ENCODE measurements around the gene SYNE1. TPM values are rescaled to one million over a fixed set of nuclear protein-coding genes. Genes with fewer than 3 reads are reported as not detected.

Gene SYNE1
- total and polyA plus RNA-seq, 5 experiments from 2014 or later: 40.7 to 186 (median 69.5) TPM

- H3K4me1 Mint-ChIP-seq: peaks cover 0 to 10% (median 8%) of the 10 kb centered on the region in 4 donors
- ATAC-seq: no peak
- no peak overlapping the region for H3K27ac Mint-ChIP-seq
- no peak for DNase-seq
- no peaks in the 10 kb centered on the region for H3K9me3 Mint-ChIP-seq
- POLR2A ChIA-PET: no interaction called here
- H3K27me3 Mint-ChIP-seq: peaks cover 0 to 25% (median 10%) of the 10 kb centered on the region in 5 donors
- no peaks in the 10 kb centered on the region for H3K36me3 Mint-ChIP-seq
- H3K4me3 Mint-ChIP-seq: no peak overlapping the region
Measured at GRCh38 chr6:152461556-152461955, 175.6 kb downstream of the SYNE1 start.

GRCh38 chr6:152458648-152459644 lies 178.2 kb downstream of the SYNE1 start:
- Mint-ChIP-seq H3K36me3 (no peaks in the 10 kb centered on the region), H3K27ac (peak overlapping the region in 1 of 10 donors; percentile 3), H3K4me3 (no peak overlapping the region), H3K27me3 (peaks cover 0 to 10% (median 7%) of the 10 kb centered on the region in 5 donors), H3K9me3 (no peaks in the 10 kb centered on the region), H3K4me1 (peaks cover 0 to 10% (median 8%) of the 10 kb centered on the region in 4 donors)
- DNase-seq (no peak), ATAC-seq (no peak)
- POLR2A ChIA-PET: no interaction called here

DNA sequence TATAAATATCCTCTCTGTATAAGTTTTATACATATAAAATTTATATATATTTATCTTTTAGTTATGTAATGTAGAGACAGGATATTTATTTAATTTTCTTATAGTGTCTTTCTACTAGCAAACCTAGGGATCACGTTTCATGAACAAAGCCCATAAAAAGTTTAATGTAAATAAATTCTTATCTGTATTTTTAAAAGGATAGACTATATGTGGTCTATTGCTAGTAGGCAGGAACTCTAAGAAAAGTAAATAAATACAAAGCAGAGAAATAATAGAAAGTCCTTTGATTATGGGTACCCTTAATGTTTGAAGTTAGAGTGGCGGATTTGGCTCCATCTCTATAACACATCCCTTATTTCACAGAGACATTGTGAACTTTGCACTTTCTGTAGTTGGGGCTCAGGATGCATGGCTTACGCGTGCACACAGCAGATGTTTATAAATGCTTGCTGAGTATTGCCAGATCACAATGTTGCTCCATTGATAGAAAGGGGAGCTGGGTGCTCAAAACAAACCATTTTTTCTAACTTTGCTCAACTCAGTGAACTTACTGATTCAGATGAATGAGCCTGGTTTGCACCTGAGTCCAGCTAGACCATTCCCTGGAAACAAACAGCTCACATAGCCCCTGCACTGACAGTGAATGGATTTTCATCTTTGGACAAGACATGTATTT lies 179.1 kb downstream of the SYNE1 start:
- DNase-seq (no peak), ATAC-seq (no peak)
- no peak overlapping the region for H3K27ac Mint-ChIP-seq
- peaks cover 0 to 9% (median 7%) of the 10 kb centered on the region in 4 donors for H3K4me1 Mint-ChIP-seq
- no peak overlapping the region for H3K4me3 Mint-ChIP-seq
- peaks cover 0 to 16% (median 7%) of the 10 kb centered on the region in 5 donors for H3K27me3 Mint-ChIP-seq
- no peaks in the 10 kb centered on the region for H3K36me3 Mint-ChIP-seq
- no peaks in the 10 kb centered on the region for H3K9me3 Mint-ChIP-seq
- POLR2A ChIA-PET: no interaction called here

GRCh38 chr6:152454003-152454402 lies 183.2 kb downstream of the SYNE1 start:
- ATAC-seq (no peak), DNase-seq (no peak)
- Mint-ChIP-seq H3K4me1 (no peaks in the 10 kb centered on the region), H3K4me3 (no peak overlapping the region), H3K36me3 (no peaks in the 10 kb centered on the region), H3K27me3 (peaks cover 0 to 15% (median 6%) of the 10 kb centered on the region in 5 donors), H3K9me3 (peaks cover 0 to 6% (median 2%) of the 10 kb centered on the region in 9 donors), H3K27ac (no peak overlapping the region)
- POLR2A ChIA-PET: no interaction called here

- DNase-seq: no peak
- H3K36me3 Mint-ChIP-seq: no peaks in the 10 kb centered on the region
- POLR2A ChIA-PET: no interaction called here
- no peaks in the 10 kb centered on the region for H3K4me1 Mint-ChIP-seq
- peaks cover 0 to 6% (median 2%) of the 10 kb centered on the region in 9 donors for H3K9me3 Mint-ChIP-seq
- no peak overlapping the region for H3K27ac Mint-ChIP-seq
- peaks cover 0 to 13% (median 6%) of the 10 kb centered on the region in 5 donors for H3K27me3 Mint-ChIP-seq
- no peak overlapping the region for H3K4me3 Mint-ChIP-seq
- no peak for ATAC-seq
Measured at GRCh38 chr6:152453421-152453820, 183.7 kb downstream of the SYNE1 start.

GRCh38 chr6:152452639-152453038 lies 184.5 kb downstream of the SYNE1 start:
- ATAC-seq (no peak), DNase-seq (no peak)
- Mint-ChIP-seq H3K4me1 (no peaks in the 10 kb centered on the region), H3K27ac (no peak overlapping the region), H3K36me3 (no peaks in the 10 kb centered on the region), H3K9me3 (peaks cover 0 to 6% (median 2%) of the 10 kb centered on the region in 9 donors), H3K4me3 (no peak overlapping the region), H3K27me3 (peaks cover 0 to 13% (median 7%) of the 10 kb centered on the region in 5 donors)
- POLR2A ChIA-PET: no interaction called here

DNA sequence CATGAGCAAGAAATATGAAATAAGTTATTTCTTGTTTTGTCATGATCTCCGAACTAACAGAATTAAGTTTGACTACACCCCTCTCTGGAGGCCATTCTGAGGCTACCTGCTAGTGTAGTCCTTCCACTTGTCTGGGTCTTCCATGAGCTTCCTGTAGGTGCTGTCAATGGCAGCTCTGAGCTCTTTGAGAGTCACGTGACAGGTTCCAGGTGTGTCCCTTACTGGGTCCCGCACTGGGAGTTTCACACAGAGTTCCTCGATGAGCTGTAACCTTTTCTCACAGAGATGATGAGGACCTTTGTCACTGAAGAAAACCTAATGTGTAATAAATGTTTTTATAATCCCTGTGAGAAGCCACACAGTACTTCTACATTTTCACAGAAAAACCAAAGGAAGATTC lies 186.6 kb downstream of the SYNE1 start:
- Mint-ChIP-seq H3K27ac (no peak overlapping the region), H3K36me3 (no peaks in the 10 kb centered on the region), H3K27me3 (peaks cover 0 to 13% (median 8%) of the 10 kb centered on the region in 5 donors), H3K4me3 (no peak overlapping the region), H3K4me1 (no peaks in the 10 kb centered on the region), H3K9me3 (peaks cover 0 to 6% (median 2%) of the 10 kb centered on the region in 9 donors)
- ATAC-seq (no peak), DNase-seq (no peak)
- POLR2A ChIA-PET: no interaction called here

DNA sequence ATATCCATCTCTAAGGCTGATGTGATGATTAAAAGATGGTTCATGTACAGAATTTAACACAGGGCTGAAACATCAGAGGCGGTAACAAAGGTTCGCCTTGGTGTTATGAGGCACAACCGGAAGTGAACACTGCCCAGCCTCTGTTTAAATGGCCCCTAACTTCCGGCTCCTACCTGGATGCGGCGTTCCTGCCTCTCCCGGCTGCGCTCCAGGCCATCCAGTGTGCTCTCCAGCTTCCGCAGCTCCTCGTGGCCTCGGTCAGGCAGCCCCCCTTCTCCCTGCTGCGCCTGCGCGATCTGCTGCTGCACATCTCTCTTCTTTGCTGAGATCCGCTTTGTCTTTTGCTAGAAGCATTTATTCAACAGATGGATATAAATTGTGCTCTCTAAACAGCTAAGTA lies 195.3 kb downstream of the SYNE1 start:
- Mint-ChIP-seq H3K27me3 (peaks cover 0 to 7% (median 0%) of the 10 kb centered on the region in 5 donors), H3K36me3 (no peaks in the 10 kb centered on the region), H3K27ac (no peak overlapping the region), H3K4me3 (no peak overlapping the region), H3K9me3 (no peaks in the 10 kb centered on the region), H3K4me1 (no peaks in the 10 kb centered on the region)
- DNase-seq: no peak
- POLR2A ChIA-PET: no interaction called here
- no peak for ATAC-seq

DNA sequence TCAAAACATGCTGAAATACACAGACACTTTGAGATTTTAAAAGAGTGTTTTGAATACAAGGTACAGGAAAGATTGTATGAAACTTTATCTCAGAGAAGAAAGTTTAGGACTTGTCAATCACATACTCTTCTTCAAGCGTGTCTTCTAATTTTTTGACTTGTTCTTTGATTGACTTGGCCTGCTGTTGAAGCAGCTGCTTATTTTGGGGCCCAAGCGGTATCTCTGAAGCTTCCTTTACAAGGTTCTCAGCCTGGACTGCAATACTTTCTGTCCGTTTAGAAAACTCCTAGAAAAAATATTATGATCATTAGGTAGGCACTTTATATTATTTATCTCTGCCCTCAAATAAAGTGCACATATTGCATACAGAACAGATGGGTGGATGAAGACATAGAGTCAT lies 201.3 kb downstream of the SYNE1 start:
- H3K9me3 Mint-ChIP-seq: no peaks in the 10 kb centered on the region
- H3K27me3 Mint-ChIP-seq: peaks cover 0 to 6% (median 2%) of the 10 kb centered on the region in 5 donors
- no peaks in the 10 kb centered on the region for H3K36me3 Mint-ChIP-seq
- no peak overlapping the region for H3K4me3 Mint-ChIP-seq
- no peak for ATAC-seq
- H3K4me1 Mint-ChIP-seq: no peaks in the 10 kb centered on the region
- no peak overlapping the region for H3K27ac Mint-ChIP-seq
- POLR2A ChIA-PET: no interaction called here
- DNase-seq: no peak

DNA sequence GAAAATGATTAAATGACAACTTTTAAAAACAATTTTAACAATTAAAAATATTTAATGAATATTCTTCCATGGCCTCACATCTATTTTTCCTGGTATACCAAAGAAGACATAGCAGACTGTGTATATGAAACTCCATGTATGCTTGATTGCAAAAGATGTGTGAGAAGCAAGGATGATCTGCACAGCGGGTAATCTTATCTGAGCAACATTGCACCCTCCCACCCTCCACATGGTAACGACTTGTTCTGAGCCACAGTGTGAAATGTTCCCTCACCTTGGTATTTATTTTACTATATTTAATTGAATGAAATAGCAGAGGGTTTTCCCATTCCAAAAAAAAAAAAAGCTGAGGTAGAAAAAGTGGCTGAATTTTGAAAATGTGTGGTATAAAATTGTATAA lies 204.4 kb downstream of the SYNE1 start:
- H3K27me3 Mint-ChIP-seq: peaks cover 0 to 13% (median 2%) of the 10 kb centered on the region in 5 donors
- H3K4me1 Mint-ChIP-seq: no peaks in the 10 kb centered on the region
- POLR2A ChIA-PET: no interaction called here
- no peaks in the 10 kb centered on the region for H3K9me3 Mint-ChIP-seq
- no peak overlapping the region for H3K4me3 Mint-ChIP-seq
- ATAC-seq (no peak), DNase-seq (no peak)
- no peak overlapping the region for H3K27ac Mint-ChIP-seq
- no peaks in the 10 kb centered on the region for H3K36me3 Mint-ChIP-seq

GRCh38 chr6:152428126-152428525 lies 209.0 kb downstream of the SYNE1 start:
- H3K27me3 Mint-ChIP-seq: peaks cover 4 to 37% (median 12%) of the 10 kb centered on the region in 5 donors
- POLR2A ChIA-PET: no interaction called here
- peaks cover 0 to 2% (median 0%) of the 10 kb centered on the region in 9 donors for H3K9me3 Mint-ChIP-seq
- peaks cover 0 to 2% (median 0%) of the 10 kb centered on the region in 3 donors for H3K36me3 Mint-ChIP-seq
- no peak for ATAC-seq
- no peaks in the 10 kb centered on the region for H3K4me1 Mint-ChIP-seq
- H3K27ac Mint-ChIP-seq: no peak overlapping the region
- DNase-seq: no peak
- H3K4me3 Mint-ChIP-seq: no peak overlapping the region

DNA sequence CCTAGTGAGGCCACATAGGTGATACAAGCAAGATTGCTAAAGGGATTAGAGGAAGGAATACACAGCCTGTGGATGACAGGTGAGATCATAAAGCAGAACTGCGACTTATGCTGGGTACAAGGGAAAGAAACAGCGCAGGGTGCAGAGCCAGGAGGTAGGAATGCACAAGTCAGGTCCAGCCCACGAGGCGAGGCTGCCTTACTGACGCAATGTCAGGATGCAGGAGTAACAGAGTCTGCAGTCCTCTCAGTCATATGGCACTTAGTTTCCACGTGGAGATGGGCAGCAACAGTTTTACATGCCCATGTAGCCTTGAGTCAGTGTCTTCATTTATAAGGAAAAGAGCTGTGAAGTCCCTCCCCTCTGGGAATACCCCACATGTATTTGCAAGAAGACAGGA lies 210.9 kb downstream of the SYNE1 start:
- DNase-seq (no peak), ATAC-seq (no peak)
- no peak overlapping the region for H3K4me3 Mint-ChIP-seq
- no peak overlapping the region for H3K27ac Mint-ChIP-seq
- peaks cover 0 to 3% (median 2%) of the 10 kb centered on the region in 9 donors for H3K9me3 Mint-ChIP-seq
- POLR2A ChIA-PET: no interaction called here
- peaks cover 4 to 41% (median 11%) of the 10 kb centered on the region in 5 donors for H3K27me3 Mint-ChIP-seq
- peaks cover 0 to 5% (median under 1%) of the 10 kb centered on the region in 3 donors for H3K36me3 Mint-ChIP-seq
- H3K4me1 Mint-ChIP-seq: no peaks in the 10 kb centered on the region

All from naive thymus-derived CD8-positive, alpha-beta T cell (primary cell).